DOHH2 (cell line): ENCODE measurements around the gene FAM107B.

Experiments used
- H3F3A ChIP-seq: fragments of 200-600 bp; sonication (generic), shearing (Covaris generic); 2 replicates; pipeline ENCODE4 v1.6.0; 2016; ENCODE audit warnings: antibody characterized with exemption, mild to moderate bottlenecking; ENCODE audit not compliant: control insufficient read depth, insufficient read depth
- H3K27ac ChIP-seq: fragments of 200-600 bp; sonication (generic); 2 replicates; pipeline ENCODE4 v1.5.1; 2014; ENCODE audit warnings: low read depth, mild to moderate bottlenecking, low read length, moderate library complexity
- H3K27me3 ChIP-seq: fragments of 200-600 bp; sonication (generic); 2 replicates; pipeline ENCODE4 v1.6.1; 2014; ENCODE audit warnings: mild to moderate bottlenecking, low read length, mixed read lengths; ENCODE audit not compliant: control insufficient read depth
- H3K36me3 ChIP-seq: fragments of 200-600 bp; sonication (generic); 2 replicates; pipeline ENCODE4 v1.6.1; 2014; ENCODE audit warnings: mild to moderate bottlenecking, low read length, moderate library complexity, mixed read lengths; ENCODE audit not compliant: control insufficient read depth
- H3K4me1 ChIP-seq: fragments of 200-600 bp; sonication (generic); 2 replicates; pipeline ENCODE4 v1.6.1; 2014; ENCODE audit warnings: mild to moderate bottlenecking, low read length, mixed read lengths; ENCODE audit not compliant: control insufficient read depth
- H3K4me2 ChIP-seq: fragments of 200-600 bp; sonication (generic); 2 replicates; pipeline ENCODE4 v1.6.0; 2014; ENCODE audit warnings: mild to moderate bottlenecking, low read length, moderate library complexity
- H3K4me3 ChIP-seq: fragments of 200-600 bp; sonication (generic); 2 replicates; pipeline ENCODE4 v1.5.1; 2014; ENCODE audit warnings: mild to moderate bottlenecking, low read length, mixed read lengths
- H3K79me2 ChIP-seq: fragments of 200-600 bp; sonication (generic); 2 replicates; pipeline ENCODE4 v1.6.1; 2014; ENCODE audit warnings: mild to moderate bottlenecking, low read length, mixed read lengths; ENCODE audit not compliant: control insufficient read depth
- H3K9me2 ChIP-seq: fragments of 200-600 bp; sonication (generic); replicated peaks from 2 replicates; pipeline ENCODE4 v1.6.1; 2014; ENCODE audit warnings: mild to moderate bottlenecking, low read length, mixed read lengths; ENCODE audit not compliant: control insufficient read depth
- H3K9me3 ChIP-seq: fragments of 200-600 bp; sonication (generic); 2 replicates; pipeline ENCODE4 v1.6.1; 2014; ENCODE audit warnings: antibody characterized with exemption, low read length, mixed read lengths; ENCODE audit not compliant: control insufficient read depth, insufficient read depth
- H4K20me1 ChIP-seq: fragments of 200-600 bp; sonication (generic); 2 replicates; pipeline ENCODE4 v1.6.0; 2014; ENCODE audit warnings: low read depth, mild to moderate bottlenecking, antibody characterized with exemption, low read length, moderate library complexity; ENCODE audit not compliant: control insufficient read depth, insufficient read depth
- EZH2phosphoT487 ChIP-seq: fragments of 200-600 bp; sonication (generic); IDR thresholded peaks from 2 replicates; pipeline ENCODE4 v1.6.1; 2017; ENCODE audit warnings: borderline replicate concordance, mild to moderate bottlenecking, antibody characterized with exemption, low read length, moderate library complexity, mixed read lengths
- TF ChIP-seq, protein P1 (sequence below): fragments of 200-600 bp; sonication (generic); IDR thresholded peaks from one replicate; pipeline ENCODE4 v1.5.1; 2014; ENCODE audit warnings: antibody characterized with exemption, mild to moderate bottlenecking, low read depth, low read length; ENCODE audit not compliant: poor library complexity, severe bottlenecking

Gene FAM107B

GRCh38 chr10:14761372-14761771 lies 13.3 kb downstream of the FAM107B start:
- Histone ChIP-seq H3K4me1 (peaks cover 80% of the 10 kb centered on the region), H3K36me3 (no peaks in the 10 kb centered on the region)

DNA sequence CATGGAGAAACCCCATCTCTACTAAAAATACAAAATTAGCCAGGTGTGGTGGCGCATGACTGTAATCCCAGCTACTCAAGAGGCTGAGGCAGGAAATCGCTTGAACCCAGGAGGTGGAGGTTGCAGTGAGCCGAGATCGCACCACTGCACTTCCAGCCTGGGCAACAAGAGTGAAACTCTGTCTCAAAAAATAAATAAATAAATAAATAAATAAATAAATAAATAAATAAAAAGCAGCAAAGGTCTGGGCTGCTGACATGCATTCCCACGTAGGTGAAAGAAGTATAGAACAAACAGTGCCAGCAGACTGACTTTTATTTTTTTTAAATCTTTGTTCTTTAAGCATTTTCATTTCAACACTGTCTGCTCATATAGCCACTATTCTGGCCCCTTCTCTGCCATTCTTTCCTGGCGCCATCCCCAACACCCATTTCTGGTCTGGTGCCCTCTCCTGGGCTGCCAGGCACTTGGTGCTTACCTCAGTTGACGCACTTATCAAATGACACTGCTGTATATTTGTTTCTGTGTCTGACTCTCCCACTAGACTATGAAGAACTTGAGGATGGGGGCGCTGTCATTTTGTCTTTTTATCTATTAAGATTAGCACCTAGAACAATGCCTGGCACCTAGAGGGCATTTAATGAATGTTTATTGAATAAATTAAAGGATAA lies 15.6 kb downstream of the FAM107B start:
- TF ChIP-seq EZH2phosphoT487, result no peak
- TF ChIP-seq, protein P1, sequence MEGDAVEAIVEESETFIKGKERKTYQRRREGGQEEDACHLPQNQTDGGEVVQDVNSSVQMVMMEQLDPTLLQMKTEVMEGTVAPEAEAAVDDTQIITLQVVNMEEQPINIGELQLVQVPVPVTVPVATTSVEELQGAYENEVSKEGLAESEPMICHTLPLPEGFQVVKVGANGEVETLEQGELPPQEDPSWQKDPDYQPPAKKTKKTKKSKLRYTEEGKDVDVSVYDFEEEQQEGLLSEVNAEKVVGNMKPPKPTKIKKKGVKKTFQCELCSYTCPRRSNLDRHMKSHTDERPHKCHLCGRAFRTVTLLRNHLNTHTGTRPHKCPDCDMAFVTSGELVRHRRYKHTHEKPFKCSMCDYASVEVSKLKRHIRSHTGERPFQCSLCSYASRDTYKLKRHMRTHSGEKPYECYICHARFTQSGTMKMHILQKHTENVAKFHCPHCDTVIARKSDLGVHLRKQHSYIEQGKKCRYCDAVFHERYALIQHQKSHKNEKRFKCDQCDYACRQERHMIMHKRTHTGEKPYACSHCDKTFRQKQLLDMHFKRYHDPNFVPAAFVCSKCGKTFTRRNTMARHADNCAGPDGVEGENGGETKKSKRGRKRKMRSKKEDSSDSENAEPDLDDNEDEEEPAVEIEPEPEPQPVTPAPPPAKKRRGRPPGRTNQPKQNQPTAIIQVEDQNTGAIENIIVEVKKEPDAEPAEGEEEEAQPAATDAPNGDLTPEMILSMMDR, result peak; percentile 85
- Histone ChIP-seq H3K4me2 (peak overlapping the region; percentile 84), H3K79me2 (no peaks in the 10 kb centered on the region), H4K20me1 (no peaks in the 10 kb centered on the region), H3K36me3 (no peaks in the 10 kb centered on the region), H3K27ac (peak overlapping the region; percentile 88), H3K4me1 (peaks cover 88% of the 10 kb centered on the region), H3K9me2 (no peaks in the 10 kb centered on the region), H3F3A (peaks cover 23% of the 10 kb centered on the region), H3K4me3 (peak overlapping the region; percentile 44), H3K27me3 (no peaks in the 10 kb centered on the region), H3K9me3 (no peaks in the 10 kb centered on the region)

More at GRCh38 chr10:14761372-14761771, 13.3 kb downstream of the FAM107B start:
- Histone ChIP-seq H3K9me2 (no peaks in the 10 kb centered on the region), H3K9me3 (no peaks in the 10 kb centered on the region), H3K27ac (peak overlapping the region; percentile 88), H3K4me2 (peak overlapping the region; percentile 84), H4K20me1 (no peaks in the 10 kb centered on the region), H3K27me3 (no peaks in the 10 kb centered on the region), H3F3A (peaks cover 23% of the 10 kb centered on the region), H3K4me3 (peak overlapping the region; percentile 44), H3K79me2 (no peaks in the 10 kb centered on the region)
- TF ChIP-seq, protein P1, result no peak

GRCh38 chr10:14758451-14758850 lies 16.2 kb downstream of the FAM107B start:
- Histone ChIP-seq H3F3A (peaks cover 23% of the 10 kb centered on the region), H3K79me2 (no peaks in the 10 kb centered on the region), H3K4me2 (peak overlapping the region; percentile 59), H3K27ac (peak overlapping the region; percentile 82), H3K9me3 (no peaks in the 10 kb centered on the region), H3K9me2 (no peaks in the 10 kb centered on the region), H3K36me3 (no peaks in the 10 kb centered on the region), H4K20me1 (no peaks in the 10 kb centered on the region), H3K4me1 (peaks cover 89% of the 10 kb centered on the region), H3K27me3 (no peaks in the 10 kb centered on the region), H3K4me3 (peak overlapping the region; percentile 45)
- no peak for TF ChIP-seq EZH2phosphoT487
- TF ChIP-seq, protein P1, result no peak
